GM18505 (cell line): Measurements from ENCODE around the gene MMEL1.

Experiments
- ATAC-seq: cut with Tn5 transposase; IDR thresholded peaks from one replicate; pipeline ENCODE4 v1.9.1; 2021; ENCODE audit not compliant: unreplicated experiment
- POLR2A ChIP-seq: IDR thresholded peaks from 4 replicates; pipeline ENCODE4 v1.6.1; 2011; ENCODE audit warnings: borderline replicate concordance; ENCODE audit not compliant: insufficient read depth, insufficient read length; ENCODE audit errors: extremely low read depth

Gene MMEL1

DNA sequence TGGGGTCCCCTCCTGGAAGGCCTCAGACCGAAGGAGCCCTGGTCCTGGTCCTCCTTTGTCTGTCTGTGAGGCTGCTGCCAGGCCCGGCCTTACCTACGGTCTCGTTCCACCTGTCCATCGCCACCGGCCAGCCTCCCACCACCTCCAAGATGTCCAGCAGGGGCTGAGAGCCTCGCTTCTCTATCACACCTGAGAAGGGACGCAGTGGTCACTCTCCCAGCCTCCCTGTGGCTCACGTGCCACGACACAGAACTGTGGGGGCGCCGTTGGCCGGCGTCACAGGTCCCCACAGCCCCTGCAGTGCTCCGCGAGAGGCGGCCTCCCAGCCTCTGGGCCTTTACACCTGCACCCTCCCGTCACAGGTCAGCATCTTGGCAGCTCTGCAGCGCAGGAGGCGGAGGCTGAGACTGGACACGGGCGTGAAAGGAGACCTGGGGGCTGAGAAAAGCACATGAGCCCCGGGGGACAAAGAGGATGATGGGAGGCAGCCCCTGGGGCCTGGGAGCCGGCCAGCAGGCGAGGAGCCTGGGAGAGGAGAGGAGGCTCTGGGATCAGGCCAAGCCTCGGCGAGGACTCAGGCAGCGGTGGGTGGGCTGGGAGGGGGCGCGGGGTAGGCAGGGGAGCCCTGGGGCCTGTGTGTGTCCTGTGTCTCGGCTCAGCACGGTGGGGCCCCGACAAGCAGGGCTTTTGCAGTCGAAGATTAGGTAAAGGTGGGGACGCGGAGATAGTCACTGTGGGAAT, 25.8 kb downstream of the MMEL1 start:
- no peak for TF ChIP-seq POLR2A
- no peak for ATAC-seq

DNA sequence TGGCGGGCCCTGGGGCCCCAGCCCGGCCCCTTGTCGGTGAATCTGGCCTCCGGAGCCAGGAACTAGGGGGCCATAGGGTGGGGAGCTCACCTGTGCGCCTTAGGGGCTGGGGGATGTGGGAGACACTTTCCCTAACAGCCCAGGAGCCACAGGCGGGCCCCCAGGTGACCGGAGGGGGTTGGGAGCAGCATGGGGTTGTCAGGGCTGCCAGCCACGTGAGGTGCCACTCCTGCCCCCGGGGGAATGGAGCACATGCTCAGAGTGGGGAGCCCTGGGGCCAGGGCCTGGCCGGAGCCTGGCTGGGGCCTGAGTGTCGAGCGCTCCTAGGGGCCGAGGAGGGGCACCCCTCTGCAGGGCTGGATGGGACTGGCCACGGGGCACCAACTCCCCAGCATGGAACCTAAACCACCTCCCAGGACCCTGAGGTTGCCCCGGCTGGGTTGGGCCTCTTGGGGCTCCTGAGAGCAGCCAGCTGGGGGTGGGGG, 26.4 kb downstream of the MMEL1 start:
- ATAC-seq = no peak
- TF ChIP-seq POLR2A = no peak

DNA sequence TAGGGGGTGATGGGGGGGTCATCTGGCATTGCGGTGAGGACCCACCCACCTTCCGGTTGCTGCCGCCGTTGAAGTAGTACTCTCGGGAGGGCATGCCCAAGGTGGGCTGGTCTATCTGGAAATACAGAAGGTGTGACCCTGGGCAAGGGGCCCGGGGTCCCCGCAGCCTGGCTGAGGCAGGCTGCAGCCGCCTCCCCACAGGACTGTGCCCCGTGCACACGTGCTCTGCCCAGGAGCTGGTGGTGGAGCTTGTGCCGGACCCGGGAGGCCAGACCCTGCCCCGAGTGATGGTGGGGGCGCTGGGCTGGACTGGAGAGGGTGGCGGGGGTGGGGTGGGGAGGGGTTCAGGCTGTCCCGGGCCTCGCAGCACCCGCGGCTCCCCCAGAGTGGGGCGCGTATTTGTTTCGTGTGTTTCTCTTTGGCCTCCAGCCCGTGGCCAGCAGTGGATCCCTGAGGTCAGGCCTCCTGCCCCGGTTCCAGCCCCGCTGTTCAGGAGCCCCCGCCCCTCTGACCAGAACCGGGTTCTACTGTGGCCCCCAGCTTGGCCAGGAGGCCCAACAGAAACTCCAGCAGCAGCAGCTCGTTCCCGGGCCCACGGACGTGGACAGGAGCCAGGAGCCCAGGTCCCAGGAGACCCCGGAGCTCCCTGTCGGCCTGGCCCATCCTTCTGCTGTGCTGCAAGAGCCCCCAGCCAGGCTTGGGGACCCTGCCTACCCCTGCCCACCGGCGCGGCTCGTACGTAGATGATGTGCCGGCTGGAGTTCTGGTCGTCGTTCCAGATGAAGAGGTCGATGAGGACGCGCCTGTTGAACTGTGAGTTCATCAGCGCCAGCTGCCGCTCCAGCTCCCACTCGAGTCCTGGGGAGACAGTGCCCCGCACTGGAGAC, 27.1 kb downstream of the MMEL1 start:
- ATAC-seq = no peak
- TF ChIP-seq POLR2A = no peak

DNA sequence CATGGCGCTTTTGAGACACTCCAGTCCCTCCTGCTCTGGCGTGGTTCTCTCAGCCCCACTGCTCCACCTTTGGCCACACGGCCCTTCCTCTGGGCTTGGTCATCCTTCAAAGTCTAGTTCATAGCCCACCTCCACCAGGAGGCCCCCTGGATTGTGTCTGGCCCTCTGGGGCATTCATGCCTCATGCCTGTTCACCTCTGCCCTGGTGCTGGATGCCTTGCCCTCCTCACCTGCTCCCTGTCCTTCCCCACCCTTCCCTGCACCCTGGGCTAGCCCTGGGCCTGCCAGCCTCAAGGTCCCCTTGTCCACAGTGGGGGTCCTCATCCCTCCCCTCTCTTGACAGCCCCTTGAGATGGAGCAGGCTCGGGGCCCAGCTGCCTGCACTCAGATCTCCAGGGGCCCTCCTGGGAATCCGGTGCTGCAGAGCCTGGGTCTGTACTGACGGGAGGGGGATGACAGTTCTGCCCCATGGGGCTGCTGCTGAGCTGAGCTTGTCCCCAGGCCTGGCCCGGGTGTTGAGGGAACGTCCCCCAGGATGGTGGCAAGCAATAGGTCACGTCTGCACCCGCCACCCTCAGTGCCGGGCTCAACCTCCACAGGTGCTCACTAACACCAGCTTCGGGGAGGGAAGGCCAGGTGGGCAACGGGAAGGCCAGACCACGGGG, 27.8 kb downstream of the MMEL1 start:
- ATAC-seq = no peak
- no peak for TF ChIP-seq POLR2A

DNA sequence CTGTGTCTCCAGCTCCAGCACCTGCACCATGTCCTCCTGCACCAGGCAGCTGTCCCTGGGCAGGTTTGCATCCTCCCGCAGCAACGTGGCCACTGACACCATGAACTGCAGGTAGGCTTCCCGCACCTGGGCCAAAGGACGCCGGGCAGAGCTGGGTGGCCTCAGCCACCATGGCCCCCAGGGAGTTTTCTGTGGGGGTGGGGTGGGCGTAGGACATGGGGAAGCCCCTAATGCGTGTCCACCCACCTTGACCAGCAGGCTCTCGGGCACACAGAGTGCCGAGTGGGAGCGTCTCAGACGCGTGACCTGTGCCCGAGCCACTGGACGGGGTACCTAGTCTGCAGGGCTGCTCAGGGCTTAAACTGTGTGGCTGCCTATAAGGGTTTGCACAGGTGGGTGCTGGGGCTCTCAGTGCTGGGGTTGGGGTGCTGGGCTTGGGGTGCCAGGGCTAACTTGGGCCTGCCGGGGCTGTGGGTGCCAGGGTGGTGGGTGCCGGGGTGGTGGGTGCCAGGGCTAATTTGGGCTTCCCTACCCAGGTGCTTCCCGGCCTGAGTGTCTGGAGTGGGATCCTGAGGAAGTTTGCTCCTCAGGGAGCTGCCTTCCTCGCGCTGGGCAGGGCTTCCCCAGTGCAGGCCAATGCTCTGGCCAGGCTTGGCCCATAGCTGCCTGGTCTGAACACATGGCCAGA, 28.5 kb downstream of the MMEL1 start:
- no peak for ATAC-seq
- no peak for TF ChIP-seq POLR2A

DNA sequence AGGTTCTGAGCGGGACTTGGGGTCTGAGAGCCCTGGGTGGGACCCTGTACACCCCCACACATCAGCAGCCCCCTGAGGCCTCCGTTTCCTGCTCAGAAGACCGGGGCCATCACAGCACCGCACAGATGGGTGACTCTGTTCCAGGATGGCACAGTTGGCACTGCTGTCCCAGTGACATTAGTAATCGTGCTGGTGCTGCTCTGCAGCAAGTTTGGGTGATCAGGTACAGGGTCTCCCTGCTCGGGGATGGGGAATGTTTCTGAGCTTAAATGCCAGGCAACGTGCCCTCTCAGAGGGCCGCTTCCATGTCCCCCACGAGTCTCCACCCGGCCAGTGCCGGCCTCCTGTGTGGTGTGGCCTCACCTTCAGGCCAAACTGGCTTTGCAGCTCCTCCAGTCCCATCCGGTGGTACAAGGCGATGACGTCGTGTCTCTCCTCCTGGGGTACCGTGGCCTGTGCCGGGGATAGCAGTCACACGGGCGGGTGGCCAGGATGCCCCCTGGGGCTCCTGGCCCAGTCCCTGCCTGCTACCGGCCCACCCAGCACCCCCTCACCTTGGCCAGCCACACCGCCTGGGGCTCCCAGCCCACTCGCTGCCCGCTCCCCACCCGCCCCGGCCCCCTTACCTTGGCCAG, 29.2 kb downstream of the MMEL1 start:
- no peak for TF ChIP-seq POLR2A
- ATAC-seq = no peak

DNA sequence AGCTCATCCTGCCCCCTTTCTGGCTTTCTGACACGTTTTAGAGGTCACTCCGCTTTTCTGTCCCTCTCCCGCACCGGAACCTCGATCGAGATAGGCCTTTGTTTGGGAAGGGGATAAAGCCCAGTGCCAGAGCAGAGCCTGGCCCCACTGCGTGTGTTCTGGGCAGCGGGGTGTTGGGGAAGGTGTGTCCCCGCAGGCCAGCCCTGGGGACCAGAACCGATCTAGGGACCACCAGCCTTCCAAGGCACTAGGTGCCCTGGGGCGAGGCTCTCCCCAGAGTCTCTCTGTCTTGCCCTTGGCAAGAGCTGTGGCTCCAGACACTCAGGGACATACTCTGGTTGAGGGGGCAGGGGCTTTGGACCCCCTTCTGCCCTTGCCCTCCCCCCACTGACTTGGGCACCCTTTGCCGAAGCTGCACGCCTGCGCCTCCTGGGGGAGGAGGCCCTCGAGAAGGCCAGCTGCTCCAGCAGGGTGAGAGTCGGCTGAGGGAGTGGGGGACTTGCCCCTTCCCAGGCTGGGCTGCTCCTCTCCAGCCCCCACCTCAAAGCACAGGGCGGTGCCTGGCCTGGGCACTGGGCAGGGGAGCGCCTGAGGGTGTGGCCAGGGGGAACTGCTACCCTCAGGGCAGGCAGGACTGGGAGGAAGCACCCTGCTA, 29.8 kb downstream of the MMEL1 start:
- no peak for TF ChIP-seq POLR2A
- ATAC-seq = no peak

DNA sequence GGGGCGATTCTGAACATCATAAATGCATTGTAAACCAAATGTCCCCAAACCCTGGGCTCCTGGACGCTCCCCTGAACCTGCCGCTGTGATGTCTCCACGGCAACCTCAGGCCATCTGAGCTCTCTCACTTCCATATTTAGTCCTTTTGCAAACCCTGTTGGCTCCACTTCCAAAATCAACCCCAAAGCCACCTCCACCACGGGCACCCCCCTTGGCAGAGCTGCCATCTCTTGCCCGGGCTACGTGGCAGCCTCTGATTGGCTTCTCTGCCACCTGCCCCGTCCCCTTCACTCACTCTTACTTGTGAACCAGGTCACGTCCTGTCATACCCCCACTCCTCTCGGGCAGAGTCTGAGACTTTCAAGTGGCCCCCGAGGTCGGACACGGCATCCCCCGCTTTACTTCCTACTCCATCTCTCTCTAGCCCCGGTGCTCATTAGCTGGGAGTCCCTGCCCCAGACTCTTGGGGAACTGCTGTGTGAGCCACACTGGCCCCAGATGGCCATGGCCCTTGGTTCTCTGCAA, 30.4 kb downstream of the MMEL1 start:
- ATAC-seq = no peak
- TF ChIP-seq POLR2A = no peak

DNA sequence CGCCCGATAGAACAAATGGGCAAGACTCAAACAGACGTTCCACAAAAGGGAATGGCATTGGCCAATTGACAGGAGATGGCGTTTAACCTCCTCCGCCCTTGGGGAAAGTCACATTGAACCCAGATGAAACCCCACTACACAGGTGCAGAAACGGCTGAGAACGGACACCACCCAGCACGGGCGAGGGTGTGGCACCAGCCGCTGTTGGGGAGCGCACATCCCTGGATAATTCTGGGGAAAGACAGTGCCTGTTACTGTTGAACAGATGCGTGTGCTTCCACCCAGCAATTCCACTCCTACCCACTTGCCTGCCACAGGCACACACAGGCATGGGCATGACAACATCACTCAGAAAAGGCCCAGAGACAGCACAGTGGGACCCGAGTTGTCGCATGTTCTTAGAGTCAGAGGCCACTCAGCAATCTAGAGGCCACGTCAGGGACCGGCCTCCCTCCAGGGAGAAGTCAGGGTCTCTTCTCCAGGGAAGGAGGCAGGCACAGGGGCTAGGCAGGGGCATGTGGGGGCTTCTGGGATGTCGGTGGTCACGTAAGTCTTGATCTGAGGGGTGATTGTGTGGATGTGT, 31.0 kb downstream of the MMEL1 start:
- no peak for TF ChIP-seq POLR2A
- ATAC-seq = no peak

DNA sequence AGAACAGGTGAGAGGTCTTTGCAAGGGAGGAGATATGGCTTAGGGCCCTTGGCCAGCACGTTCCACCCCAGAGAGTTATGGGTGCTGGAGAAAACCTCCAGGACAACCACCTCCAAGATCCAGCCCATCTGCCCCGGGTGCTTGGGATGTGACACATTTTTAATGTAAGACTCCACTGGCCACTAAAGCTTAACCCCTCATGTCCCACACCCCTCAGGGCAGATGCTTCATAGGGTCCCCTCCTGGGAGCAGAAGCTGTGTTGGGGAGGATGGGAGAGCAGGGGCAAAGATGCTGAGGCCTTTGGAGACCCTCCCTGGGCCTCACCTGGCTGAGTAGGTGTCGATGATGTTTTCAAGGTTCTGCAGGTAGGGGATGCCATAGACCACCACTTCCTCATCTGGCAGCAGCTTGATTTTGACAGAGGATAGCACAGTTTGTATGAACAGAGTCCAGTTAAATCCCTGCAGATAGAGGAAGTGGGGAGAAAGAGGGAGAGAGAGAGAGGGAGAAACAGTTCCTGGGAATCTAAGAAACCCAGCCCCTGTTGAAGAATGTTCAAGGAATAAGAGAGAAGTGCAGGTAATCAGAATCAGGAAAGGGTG, 34.4 kb downstream of the MMEL1 start:
- no peak for TF ChIP-seq POLR2A
- ATAC-seq = no peak

DNA sequence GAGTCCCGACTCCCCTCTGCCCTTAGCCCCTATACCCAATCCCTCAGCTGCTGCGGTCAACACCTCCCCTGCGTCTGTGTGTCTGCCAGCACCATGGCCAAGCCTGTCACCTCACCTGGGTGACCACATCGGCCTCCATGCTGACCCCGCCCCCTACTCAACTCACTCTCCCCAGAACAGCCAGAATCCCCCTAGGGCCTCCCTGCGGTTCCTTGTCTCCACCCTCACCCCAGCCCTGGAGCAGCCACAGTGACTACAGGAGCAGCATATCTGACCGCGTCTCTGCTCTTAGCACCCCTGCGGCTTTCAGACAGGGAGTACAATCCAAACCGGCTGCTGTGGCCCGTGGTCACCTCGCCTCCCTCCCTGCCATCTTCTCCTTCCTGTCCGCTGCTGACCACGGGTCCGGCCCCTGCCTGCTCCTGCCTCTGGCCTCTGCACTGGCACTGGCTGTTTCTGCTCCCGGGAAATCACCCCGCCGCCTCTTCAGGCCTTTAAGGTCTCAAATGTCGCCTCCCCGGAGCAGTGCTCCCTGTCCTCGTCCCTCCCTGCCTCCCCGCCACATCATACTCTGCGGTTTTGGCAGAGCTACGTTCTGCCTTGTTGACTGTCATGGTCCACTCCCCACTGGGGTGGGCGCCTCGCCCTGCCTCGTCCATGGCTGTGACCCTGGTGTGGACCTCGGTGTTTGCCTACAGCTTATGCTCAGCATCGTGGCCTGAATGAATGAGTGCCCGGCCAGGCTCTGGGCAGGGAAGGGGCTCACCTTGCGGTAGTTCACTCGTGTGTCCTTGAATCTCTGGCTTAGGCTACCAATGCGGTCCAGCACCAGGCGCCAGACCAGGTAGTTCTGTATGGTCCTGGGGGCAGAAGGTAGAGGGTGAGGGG, 35.1 kb downstream of the MMEL1 start:
- TF ChIP-seq POLR2A = no peak
- no peak for ATAC-seq
